Caco-2 (cell line): ENCODE results near the gene OR6B2. TPM values are rescaled to one million over a fixed set of nuclear protein-coding genes. Genes with fewer than 3 reads are reported as not detected.

Experiments
- BruUV-seq: library from RNA; stranded (reverse); fragments of 400-500 nt; replicated peaks from 2 replicates; lab custom pipeline; 2021; lab: Mats Ljungman, UMichigan
- CTCF ChIA-PET: fragments of 300-600 bp; sonication (Branson Sonifier 250); formaldehyde crosslinking; loops from one replicate; lab custom pipeline; 2022; ENCODE audit warnings: antibody characterized with exemption; lab: Charles Lee
- POLR2A ChIA-PET: fragments of 300-600 bp; sonication (Branson Sonifier 250); formaldehyde crosslinking; loops from one replicate; lab custom pipeline; 2022; ENCODE audit warnings: antibody characterized with exemption; lab: Charles Lee
- DNase-seq, 2 experiments: peaks; one replicate each; pipeline versions ENCODE4 v3.0.0 to v3.0.0-alpha.2; 2020 to 2022
- H3K27me3 ChIP-seq: replicated peaks from 2 replicates; pipeline ENCODE4 v1.6.0; 2011; ENCODE audit warnings: low read length; ENCODE audit not compliant: control insufficient read depth, insufficient read depth
- H3K36me3 ChIP-seq: 2 replicates; pipeline ENCODE4 v1.5.1; 2011; ENCODE audit warnings: low read length; ENCODE audit not compliant: control insufficient read depth, insufficient read depth
- H3K4me1 ChIP-seq: fragments of 250-450 bp; sonication (Bioruptor Pico); 2 replicates; pipeline ENCODE4 v1.5.1; 2020; ENCODE audit warnings: mild to moderate bottlenecking
- H3K4me3 ChIP-seq: 2 replicates; pipeline ENCODE4 v1.5.1; 2011; ENCODE audit warnings: low read depth, mild to moderate bottlenecking, control low read depth, low read length
- H3K9me3 ChIP-seq: fragments of 250-450 bp; sonication (Bioruptor Pico); 2 replicates; pipeline ENCODE4 v1.5.1; 2020; ENCODE audit warnings: mild to moderate bottlenecking, moderate library complexity
- H3K27ac Mint-ChIP-seq: one replicate; pipeline ENCODE4 v1.8.0; 2022; ENCODE audit warnings: mixed read lengths; ENCODE audit not compliant: unreplicated experiment
- H3K27me3 Mint-ChIP-seq: one replicate; pipeline ENCODE4 v1.8.0; 2022; ENCODE audit warnings: mixed read lengths; ENCODE audit not compliant: insufficient read depth, unreplicated experiment
- H3K36me3 Mint-ChIP-seq: one replicate; pipeline ENCODE4 v1.8.0; 2022; ENCODE audit warnings: mild to moderate bottlenecking, mixed read lengths; ENCODE audit not compliant: insufficient read depth, unreplicated experiment
- H3K4me1 Mint-ChIP-seq: one replicate; pipeline ENCODE4 v1.8.0; 2022; ENCODE audit warnings: low read depth, mixed read lengths; ENCODE audit not compliant: unreplicated experiment
- H3K4me3 Mint-ChIP-seq: one replicate; pipeline ENCODE4 v1.8.0; 2022; ENCODE audit warnings: mild to moderate bottlenecking, moderate library complexity, mixed read lengths; ENCODE audit not compliant: unreplicated experiment
- H3K9me3 Mint-ChIP-seq: one replicate; pipeline ENCODE4 v1.8.0; 2022; ENCODE audit warnings: mixed read lengths; ENCODE audit not compliant: unreplicated experiment
- intact Hi-C: fragments of 100-400 bp; cut with micrococcal nuclease; formaldehyde crosslinking; loops from one replicate; pipeline ENCODE4 v1.10.0; 2022; ENCODE audit not compliant: unreplicated experiment
- total RNA-seq: library from RNA; stranded (reverse); gene quantifications from 2 replicates; pipeline ENCODE4 v1.2.3, GENCODE V29; 2022
- TF ChIP-seq, protein P1 (sequence below), 2 experiments: fragments of 200-600 bp in 1 of 2; IDR thresholded peaks; 1 replicate in 1 of 2; 2 replicates in 1 of 2; pipeline versions ENCODE4 v1.5.1 to v1.8.0; 2011 to 2022; ENCODE audit warnings: antibody characterized with exemption in 1 of 2, control low read depth in 1 of 2, inconsistent platforms in 1 of 2, low read depth in 1 of 2, low read length in 1 of 2, mild to moderate bottlenecking in 1 of 2, moderate library complexity in 1 of 2; ENCODE audit not compliant: insufficient read depth in 1 of 2, severe bottlenecking in 1 of 2, unreplicated experiment in 1 of 2

OR6B2 gene
- total RNA-seq, 1 experiment from 2014 or later: not detected

DNA sequence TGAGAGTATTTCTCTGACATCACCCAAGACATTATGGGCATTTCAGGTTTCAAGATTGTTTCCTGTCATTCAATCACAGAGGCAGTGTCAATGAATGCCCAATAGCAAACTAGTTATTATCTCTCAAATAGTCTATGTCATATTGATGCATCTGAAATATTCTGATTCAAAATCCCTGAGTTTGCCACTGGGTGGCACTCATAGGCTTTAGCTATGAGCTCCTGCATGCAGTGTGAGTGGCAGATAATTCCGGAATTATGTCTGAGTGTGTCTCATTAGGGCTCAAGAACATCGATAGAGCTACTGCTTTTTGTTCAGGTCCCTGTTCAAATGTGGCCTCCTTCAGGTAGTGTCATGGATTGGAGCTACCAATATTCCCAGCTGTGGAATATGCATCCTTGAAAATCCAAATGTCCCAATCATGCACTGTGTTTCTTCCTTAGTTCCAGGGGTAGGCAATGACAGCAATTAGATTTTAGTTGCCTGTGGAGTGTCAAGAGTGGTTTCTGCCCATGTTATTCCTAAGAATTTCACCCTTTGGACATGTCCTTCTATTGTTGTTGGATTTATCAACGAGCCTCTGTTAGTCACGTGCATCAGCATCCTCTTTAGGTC, 30.9 kb upstream of the OR6B2 start:
- Mint-ChIP-seq H3K4me1 (no peaks in the 10 kb centered on the region), H3K27ac (no peak overlapping the region), H3K4me3 (no peak overlapping the region), H3K27me3 (peaks cover 9% of the 10 kb centered on the region), H3K9me3 (no peaks in the 10 kb centered on the region), H3K36me3 (no peaks in the 10 kb centered on the region)
- Histone ChIP-seq H3K36me3 (no peaks in the 10 kb centered on the region), H3K9me3 (no peaks in the 10 kb centered on the region), H3K4me1 (no peaks in the 10 kb centered on the region), H3K27me3 (no peaks in the 10 kb centered on the region), H3K4me3 (no peak overlapping the region)
- no TSS peak for BruUV-seq
- peak in 1 of 2 experiments; percentile 50 for DNase-seq
- TF ChIP-seq, protein P1, sequence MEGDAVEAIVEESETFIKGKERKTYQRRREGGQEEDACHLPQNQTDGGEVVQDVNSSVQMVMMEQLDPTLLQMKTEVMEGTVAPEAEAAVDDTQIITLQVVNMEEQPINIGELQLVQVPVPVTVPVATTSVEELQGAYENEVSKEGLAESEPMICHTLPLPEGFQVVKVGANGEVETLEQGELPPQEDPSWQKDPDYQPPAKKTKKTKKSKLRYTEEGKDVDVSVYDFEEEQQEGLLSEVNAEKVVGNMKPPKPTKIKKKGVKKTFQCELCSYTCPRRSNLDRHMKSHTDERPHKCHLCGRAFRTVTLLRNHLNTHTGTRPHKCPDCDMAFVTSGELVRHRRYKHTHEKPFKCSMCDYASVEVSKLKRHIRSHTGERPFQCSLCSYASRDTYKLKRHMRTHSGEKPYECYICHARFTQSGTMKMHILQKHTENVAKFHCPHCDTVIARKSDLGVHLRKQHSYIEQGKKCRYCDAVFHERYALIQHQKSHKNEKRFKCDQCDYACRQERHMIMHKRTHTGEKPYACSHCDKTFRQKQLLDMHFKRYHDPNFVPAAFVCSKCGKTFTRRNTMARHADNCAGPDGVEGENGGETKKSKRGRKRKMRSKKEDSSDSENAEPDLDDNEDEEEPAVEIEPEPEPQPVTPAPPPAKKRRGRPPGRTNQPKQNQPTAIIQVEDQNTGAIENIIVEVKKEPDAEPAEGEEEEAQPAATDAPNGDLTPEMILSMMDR (IDR thresholded peaks at IDR 0.05; ENCODE audit: insufficient read depth in 1 of 2, low read depth in 1 of 2, low read length in 1 of 2, severe bottlenecking in 1 of 2, unreplicated experiment in 1 of 2): peak; percentile 44 to 49
- intact Hi-C loops: loop anchor here (1.0 kb wide), 1 partner anchor 82 kb away; no protein-coding TSS in a partner anchor
- ChIA-PET CTCF (interaction anchor here (0.5 to 2.9 kb wide), 5 partner anchors 79 to 376 kb away, joined by 3 to 35 read pairs (median 4); partner anchors contain the start of gene OTOS), POLR2A (no interaction called here)

DNA sequence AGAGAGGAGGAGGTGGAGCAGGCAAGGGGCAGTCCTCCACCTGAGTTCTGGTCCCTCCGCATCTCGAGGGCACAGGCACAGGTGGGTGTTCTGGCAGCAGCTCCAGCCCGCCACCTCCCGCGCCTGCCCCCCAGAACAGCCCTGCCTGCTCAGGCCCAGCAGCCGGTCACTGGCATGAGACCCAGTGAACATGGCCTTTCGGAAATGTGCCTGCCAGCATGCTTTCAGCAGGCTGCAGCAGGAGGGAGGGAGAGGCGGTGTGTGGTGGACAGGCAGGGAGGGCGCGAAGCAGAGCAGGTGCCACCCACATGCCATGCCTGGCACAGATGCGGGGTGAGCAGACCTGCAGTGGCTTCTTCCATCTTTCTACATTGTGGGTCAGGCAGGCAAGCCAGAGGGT, 26.4 kb upstream of the OR6B2 start:
- Mint-ChIP-seq H3K27ac (no peak overlapping the region), H3K36me3 (no peaks in the 10 kb centered on the region), H3K4me1 (no peaks in the 10 kb centered on the region), H3K9me3 (no peaks in the 10 kb centered on the region), H3K4me3 (no peak overlapping the region), H3K27me3 (peaks cover 27% of the 10 kb centered on the region)
- intact Hi-C loops: no loop called here
- CTCF ChIA-PET: no interaction called here
- H3K9me3 ChIP-seq: no peaks in the 10 kb centered on the region
- TF ChIP-seq, protein P1 (IDR thresholded peaks at IDR 0.05; ENCODE audit: insufficient read depth in 1 of 2, low read depth in 1 of 2, low read length in 1 of 2, severe bottlenecking in 1 of 2, unreplicated experiment in 1 of 2): no peak
- no peak for DNase-seq
- no TSS peak for BruUV-seq
- no peak overlapping the region for H3K4me3 ChIP-seq
- POLR2A ChIA-PET: no interaction called here
- no peaks in the 10 kb centered on the region for H3K36me3 ChIP-seq
- no peaks in the 10 kb centered on the region for H3K27me3 ChIP-seq
- no peaks in the 10 kb centered on the region for H3K4me1 ChIP-seq

DNA sequence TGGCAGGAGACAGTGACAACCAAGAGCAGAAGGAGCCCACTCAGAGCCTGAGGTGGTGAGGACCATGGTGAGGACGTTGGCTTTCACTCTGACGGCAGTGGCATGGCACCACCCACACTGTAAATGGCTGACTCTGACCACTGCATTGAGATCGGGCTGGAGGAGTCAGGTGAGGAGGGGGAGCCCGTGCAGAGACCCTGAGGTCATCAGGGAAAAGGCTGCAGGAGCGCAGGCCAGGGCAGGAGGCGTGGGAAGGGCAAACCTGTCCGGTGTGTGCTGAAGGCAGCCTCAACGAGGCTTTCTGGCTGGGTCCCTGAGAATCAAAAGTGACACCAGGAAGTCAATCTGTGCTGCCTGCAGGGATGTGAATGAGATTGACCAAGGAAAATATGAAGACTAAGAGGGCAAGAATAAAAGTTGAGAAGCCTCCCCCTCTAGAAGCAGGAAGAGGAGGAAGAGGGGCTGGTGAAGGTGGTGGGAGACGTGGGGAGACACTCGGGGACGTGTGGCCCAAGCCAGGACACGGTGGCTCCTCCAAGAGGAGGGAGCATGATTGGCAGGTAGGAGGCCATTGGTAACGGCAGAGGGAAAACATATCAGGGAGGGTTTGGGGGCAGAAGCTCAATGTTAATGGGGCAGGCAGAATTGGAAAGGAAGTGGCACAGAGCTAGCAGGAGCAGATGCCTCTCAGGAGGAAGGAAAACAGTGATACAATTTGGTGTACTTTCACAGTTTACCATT, 25.1 kb upstream of the OR6B2 start:
- DNase-seq: no peak
- H3K27me3 ChIP-seq: no peaks in the 10 kb centered on the region
- Mint-ChIP-seq H3K36me3 (no peaks in the 10 kb centered on the region), H3K9me3 (no peaks in the 10 kb centered on the region), H3K4me3 (no peak overlapping the region), H3K4me1 (no peaks in the 10 kb centered on the region), H3K27me3 (peaks cover 27% of the 10 kb centered on the region), H3K27ac (no peak overlapping the region)
- H3K4me1 ChIP-seq: no peaks in the 10 kb centered on the region
- no peaks in the 10 kb centered on the region for H3K9me3 ChIP-seq
- ChIA-PET CTCF (no interaction called here), POLR2A (interaction anchor here (0.5 kb wide), 1 partner anchor 12 kb away, joined by 16 read pairs; no protein-coding TSS in a partner anchor)
- H3K4me3 ChIP-seq: no peak overlapping the region
- no TSS peak for BruUV-seq
- H3K36me3 ChIP-seq: no peaks in the 10 kb centered on the region
- TF ChIP-seq, protein P1 (IDR thresholded peaks at IDR 0.05; ENCODE audit: insufficient read depth in 1 of 2, low read depth in 1 of 2, low read length in 1 of 2, severe bottlenecking in 1 of 2, unreplicated experiment in 1 of 2): no peak
- intact Hi-C loops: no loop called here
